IPS DF 19.7 (cell line): ENCODE results near the gene EPSTI1.
"Not testable (repeated sequence)": the region's sequence is repeated elsewhere in the genome, so short reads cannot be mapped to it uniquely, and the experiment has no call there.

ENCODE experiments used
- DNase-seq: peaks from one replicate; pipeline ENCODE4 v3.0.0-alpha.2; 2013; ENCODE audit warnings: low read depth, low spot score

Gene EPSTI1

DNA sequence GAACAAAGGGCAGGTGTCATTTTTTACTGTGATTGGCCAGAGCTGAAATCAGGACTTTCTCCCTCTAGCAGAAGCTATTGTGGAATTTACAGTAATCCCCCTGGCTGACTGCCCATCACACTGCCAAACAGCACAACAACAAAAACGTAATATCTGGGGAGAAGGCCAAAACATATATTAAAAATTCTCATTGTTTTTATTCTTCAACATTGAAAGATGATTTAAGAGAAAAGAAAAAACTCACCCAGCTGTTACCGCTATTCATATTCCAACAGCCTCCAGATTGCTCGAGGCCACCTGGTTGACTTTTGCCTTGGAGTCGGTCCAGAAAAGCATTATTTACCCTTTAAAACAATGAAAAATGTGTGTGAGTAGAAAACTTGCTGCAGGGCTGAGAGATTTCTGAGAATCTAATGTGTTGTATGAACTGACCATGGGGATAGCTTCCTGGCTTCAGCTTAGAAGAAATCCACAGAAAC, 97.2 kb downstream of the EPSTI1 start:
- no peak for DNase-seq

- no peak for DNase-seq
Measured at GRCh38 chr13:42893214-42893671, 98.8 kb downstream of the EPSTI1 start.

GRCh38 chr13:42892760-42893159, 99.3 kb downstream of the EPSTI1 start:
- DNase-seq = no peak

DNA sequence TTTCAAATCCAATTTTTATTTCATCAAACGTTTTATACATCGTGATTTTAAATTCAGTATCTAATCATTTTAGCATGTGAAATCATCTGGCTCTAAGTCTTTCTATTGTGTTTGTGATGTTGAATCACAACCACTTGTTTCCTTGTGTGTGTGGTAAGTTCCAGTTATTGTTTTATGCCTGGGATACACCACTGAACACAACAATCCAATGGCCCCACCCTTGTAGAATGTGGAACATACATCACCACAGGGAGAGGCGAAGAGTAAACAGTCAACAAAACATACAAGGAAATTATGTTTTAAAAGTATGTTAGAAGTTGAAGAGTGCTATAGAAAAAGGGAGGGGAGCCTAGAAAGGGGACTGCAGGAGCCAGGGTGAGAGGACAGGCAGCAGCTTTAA, 100.5 kb downstream of the EPSTI1 start:
- DNase-seq = no peak

- DNase-seq = no peak
Measured at GRCh38 chr13:42885325-42885724, 106.7 kb downstream of the EPSTI1 start.

DNA sequence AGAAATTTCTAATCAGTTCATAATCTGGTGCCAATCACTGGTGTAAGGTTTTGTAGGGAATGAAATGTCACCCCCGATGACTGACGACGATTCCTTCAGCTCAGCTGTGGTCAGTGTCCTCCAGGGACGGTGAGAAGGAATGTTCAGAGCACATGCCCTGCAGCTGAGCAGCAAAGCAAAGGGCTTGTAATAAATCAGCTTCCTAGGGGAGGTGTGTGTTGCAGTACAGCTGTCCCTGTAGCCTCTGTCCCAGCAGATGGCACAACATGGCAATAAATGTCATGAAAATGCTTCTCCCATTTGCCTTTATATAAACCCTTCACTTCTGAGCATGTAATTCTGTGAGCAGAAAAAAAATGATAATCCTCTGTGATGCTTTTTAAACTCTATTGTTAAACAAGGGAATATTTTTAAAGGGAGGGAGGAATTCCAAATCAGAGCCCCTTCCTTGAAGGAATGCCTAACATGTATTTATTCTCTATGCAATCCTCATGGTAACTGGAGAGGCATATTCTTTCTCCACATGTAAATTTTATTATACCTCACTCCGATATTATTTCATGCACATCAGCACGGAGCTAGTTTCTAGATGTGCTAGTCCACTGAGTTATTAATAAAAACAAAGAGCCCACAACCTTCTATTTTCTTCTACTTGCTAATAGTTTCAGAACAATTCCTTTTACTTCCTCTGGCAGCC, 108.1 kb downstream of the EPSTI1 start:
- no peak for DNase-seq

GRCh38 chr13:42883142-42883541, 108.9 kb downstream of the EPSTI1 start:
- no peak for DNase-seq

DNA sequence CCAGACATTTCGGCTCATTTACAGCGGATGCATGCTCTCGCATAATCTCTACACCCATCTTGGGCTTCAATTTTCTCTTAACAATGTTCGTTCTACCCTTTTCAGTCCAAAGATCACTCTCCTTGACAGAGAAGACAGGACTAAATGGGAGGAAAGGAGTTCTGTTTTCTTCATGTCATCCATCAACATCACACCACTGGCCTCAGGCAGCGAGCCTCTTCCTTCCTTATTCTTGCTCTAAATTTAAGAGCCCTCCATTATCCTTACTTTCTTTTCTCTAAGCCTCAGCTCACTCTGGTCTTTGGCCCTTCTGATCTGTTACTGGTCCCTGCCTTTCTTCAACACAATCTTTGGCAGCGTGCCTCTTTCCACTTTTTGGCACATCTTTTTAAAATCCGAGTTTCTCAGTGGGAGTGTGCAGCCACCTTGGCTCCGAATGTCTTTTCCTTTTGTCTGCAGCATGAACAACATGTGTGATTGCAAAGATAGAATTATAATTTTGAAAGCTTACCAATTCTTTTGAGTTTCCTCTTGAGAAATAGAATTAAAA, 111.9 kb downstream of the EPSTI1 start:
- DNase-seq = no peak

DNA sequence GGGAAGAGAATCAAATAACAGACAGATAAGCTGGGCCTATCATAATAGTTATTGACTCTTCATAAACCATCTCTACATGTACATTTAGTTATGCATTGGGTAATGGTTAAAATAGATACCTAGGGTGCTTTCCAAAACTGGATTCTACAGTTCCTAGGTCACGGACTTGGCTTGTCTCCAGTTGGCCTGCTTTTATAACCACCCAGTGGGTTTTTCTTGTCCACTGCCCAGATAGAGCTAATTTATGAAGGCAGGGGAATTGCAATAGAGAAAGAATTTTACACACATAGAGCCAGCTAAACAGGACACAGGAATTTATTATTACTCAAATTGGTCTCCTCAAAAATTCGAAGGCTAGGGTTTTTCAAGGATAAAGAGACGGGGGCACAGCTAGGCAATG, 113.3 kb downstream of the EPSTI1 start:
- no peak for DNase-seq

GRCh38 chr13:42876887-42877545, 115.0 kb downstream of the EPSTI1 start:
- no peak for DNase-seq

GRCh38 chr13:42876270-42876714, 115.7 kb downstream of the EPSTI1 start:
- peak; percentile 75 for DNase-seq

DNA sequence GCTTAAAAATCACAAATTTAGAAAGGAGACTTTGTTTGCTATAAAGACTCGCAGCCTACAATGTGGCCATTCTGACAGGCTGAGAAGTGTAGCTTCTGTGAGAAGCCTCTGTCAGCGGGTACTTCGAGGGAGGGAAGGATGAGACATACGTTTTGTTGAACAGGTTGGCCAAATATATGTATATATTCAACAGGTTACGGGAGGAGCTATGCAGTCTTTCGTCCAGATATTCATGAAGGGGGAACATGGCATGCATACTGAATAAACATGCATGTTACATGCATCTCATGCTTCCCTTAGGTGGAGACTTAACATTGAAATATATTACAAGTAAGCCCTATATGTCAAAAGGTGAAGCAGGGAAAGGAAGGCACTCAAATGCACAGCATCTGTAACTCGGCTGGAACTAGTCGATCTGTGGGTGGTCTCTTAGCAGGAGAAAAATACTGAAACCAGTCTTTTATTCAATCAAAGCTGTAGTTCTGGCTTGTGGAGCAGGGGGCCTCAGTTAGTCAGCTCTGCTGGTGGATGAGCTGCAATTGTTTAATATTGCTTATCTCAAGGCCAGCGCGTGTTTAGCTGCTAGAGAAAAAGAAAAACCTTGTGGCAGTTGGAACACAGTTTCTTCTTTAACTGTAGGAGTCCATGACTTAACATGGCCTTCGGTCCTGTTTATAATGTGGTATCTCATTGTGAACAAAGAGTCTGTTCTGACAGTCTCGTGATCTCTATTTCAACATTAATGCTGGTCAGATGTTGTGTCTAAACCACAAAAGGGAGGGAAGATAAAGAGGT, 116.4 kb downstream of the EPSTI1 start:
- DNase-seq = peak; percentile 71

DNA sequence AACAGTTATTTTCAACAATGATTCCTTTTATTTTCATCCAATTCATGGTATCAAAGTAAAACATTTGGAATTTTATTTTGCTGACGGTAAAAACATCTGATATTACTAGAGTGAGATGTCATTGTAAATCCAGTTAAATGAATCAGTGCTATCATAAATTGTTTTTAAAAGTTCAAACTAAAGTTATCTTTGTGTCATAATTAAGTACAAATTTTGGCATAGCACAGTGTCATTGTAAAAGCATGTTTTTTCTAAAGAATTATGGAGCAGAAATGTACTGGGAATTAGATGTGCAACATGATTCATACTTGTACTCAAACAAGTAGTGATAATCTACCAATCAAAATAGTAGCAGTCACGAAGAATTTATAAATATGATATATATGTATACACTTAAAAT, 117.8 kb downstream of the EPSTI1 start:
- DNase-seq = no peak

- no peak for DNase-seq
Measured at GRCh38 chr13:42873081-42873480, 119.0 kb downstream of the EPSTI1 start.

GRCh38 chr13:42867232-42867631, 124.8 kb downstream of the EPSTI1 start:
- DNase-seq = no peak

GRCh38 chr13:42865768-42866102, 126.3 kb downstream of the EPSTI1 start:
- DNase-seq = no peak

- no peak for DNase-seq
Measured at GRCh38 chr13:42864952-42865767, 126.9 kb downstream of the EPSTI1 start.

- not testable (repeated sequence) for DNase-seq
Measured at GRCh38 chr13:42862370-42862769, 129.7 kb downstream of the EPSTI1 start.

DNA sequence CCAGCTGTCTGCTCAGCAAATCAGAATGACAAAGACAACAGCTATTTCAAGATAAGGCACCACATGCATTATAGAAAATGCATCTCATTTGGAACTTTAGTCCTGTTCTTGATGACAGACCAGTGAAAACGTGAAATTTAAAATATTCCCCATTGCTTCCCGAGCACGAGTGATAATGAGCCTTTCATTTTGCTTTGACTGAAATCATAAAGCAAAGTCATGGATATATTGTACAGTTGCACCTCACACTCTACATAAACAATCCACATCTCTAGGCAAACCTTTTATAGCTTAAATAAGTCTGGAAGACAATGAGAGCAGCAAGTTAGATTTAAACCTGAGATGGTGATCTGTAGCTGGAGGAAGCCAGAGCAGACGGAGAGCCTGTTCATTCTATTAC, 131.6 kb downstream of the EPSTI1 start:
- DNase-seq = no peak

- no peak for DNase-seq
Measured at GRCh38 chr13:42859760-42860159, 132.3 kb downstream of the EPSTI1 start.

- DNase-seq = no peak
Measured at GRCh38 chr13:42855410-42855809, 136.6 kb downstream of the EPSTI1 start.
